Testis (tissue), 3 donors: Measurements from ENCODE around the gene ATP5MG. TPM values are rescaled to one million over a fixed set of nuclear protein-coding genes. Genes with fewer than 3 reads are reported as not detected.

ENCODE experiments used
- DNase-seq: peaks from one replicate; pipeline ENCODE4 v3.0.0-alpha.2; 2019
- H3K27ac ChIP-seq, 2 donors: fragments of 200-600 bp; sonication (generic); one replicate each; pipeline ENCODE4 v1.5.1; 2019
- H3K27me3 ChIP-seq: fragments of 200-600 bp; sonication (generic); one replicate; pipeline ENCODE4 v1.5.1; 2019
- H3K36me3 ChIP-seq: fragments of 200-600 bp; sonication (generic); one replicate; pipeline ENCODE4 v1.5.1; 2017; ENCODE audit warnings: low read depth; ENCODE audit errors: missing control alignments
- H3K4me1 ChIP-seq: fragments of 200-600 bp; sonication (generic); one replicate; pipeline ENCODE4 v1.5.1; 2019
- H3K4me3 ChIP-seq, 2 donors: fragments of 200-600 bp; sonication (generic); one replicate each; pipeline ENCODE4 v1.5.1; 2017 to 2019
- H3K9me3 ChIP-seq: fragments of 200-600 bp; sonication (generic); one replicate; pipeline ENCODE4 v1.5.1; 2017
- CTCF ChIP-seq, 3 experiments: fragments of 450-650 bp in 2 of 3; fragments of 200-600 bp in 1 of 3; sonication (generic) in 1 of 3; IDR thresholded peaks; one replicate each; pipeline ENCODE4 v1.5.1; 2016 to 2019; ENCODE audit warnings: antibody characterized with exemption in 3 of 3, mild to moderate bottlenecking in 2 of 3, moderate library complexity in 1 of 3
- POLR2A ChIP-seq: fragments of 450-650 bp; IDR thresholded peaks from one replicate; pipeline ENCODE4 v1.6.1; 2017; ENCODE audit warnings: antibody characterized with exemption, mild to moderate bottlenecking, moderate library complexity
- WGBS, 2 donors: methylation state at CpG; one replicate each; pipeline ENCODE4 v1.1.5; 2018; 5-methylcytosine and 5-hydroxymethylcytosine counted together
- intact Hi-C: fragments of 100-400 bp; cut with DNase I; formaldehyde crosslinking; loops from one replicate; pipeline ENCODE4 v1.15.1; 2023; ENCODE audit warnings: low total_unique reads
- polyA plus RNA-seq: library from polyadenylated mRNA; stranded (reverse); fragments of 350-450 nt; fragmentation: Illumina TruSeq; extraction: RNeasy Lipid Tissue Mini Kit (QIAGEN cat#74804); gene quantifications from one replicate; pipeline ENCODE4 v1.2.3, GENCODE V29; 2014; ENCODE audit warnings: low read depth, low replicate concordance; ENCODE audit not compliant: insufficient read depth
- total RNA-seq, 2 donors: library from RNA; depleted of rRNA; stranded (reverse); fragments of >200 nt; gene quantifications; one replicate each; pipeline ENCODE4 v1.2.3, GENCODE V29; 2016

The ATP5MG gene
- total and polyA plus RNA-seq, 3 donors from 2014 or later, result 35.9 to 193 (median 40.0) TPM

GRCh38 chr11:118438314-118438931 lies 37.0 kb downstream of the ATP5MG start:
- Histone ChIP-seq H3K27ac (peak overlapping the region; percentile 96), H3K4me3 (peak overlapping the region; percentile 88 to 94), H3K27me3 (no peaks in the 10 kb centered on the region), H3K9me3 (no peaks in the 10 kb centered on the region), H3K36me3 (no peaks in the 10 kb centered on the region), H3K4me1 (peaks cover 34% of the 10 kb centered on the region)
- intact Hi-C loops, result no loop called here
- 0 to 1% methylated on average over 14 of the region's 14 CpGs for WGBS, 2 donors
- TF ChIP-seq CTCF (IDR thresholded peaks at IDR 0.05) (no peak), POLR2A (no peak)
- DNase-seq, result peak; percentile 90

DNA sequence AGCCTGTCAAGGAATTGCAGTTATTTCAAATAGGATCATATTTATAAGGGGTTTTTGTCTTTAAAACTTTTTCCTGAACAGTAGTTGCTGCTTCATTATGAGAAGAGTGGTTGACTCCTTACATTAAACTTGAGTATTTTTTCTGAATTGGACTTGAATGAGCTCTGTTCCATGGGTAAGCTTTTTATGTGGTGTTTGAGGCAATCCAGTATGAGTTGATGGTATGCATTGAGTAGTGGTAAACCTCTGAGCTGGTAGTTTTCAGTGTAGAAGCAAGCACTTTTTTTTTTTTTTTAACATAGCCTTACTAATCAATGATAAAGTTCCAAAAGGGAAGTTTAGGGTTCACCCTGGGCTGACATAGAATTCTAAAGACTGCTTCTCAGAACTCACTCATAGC lies 38.2 kb downstream of the ATP5MG start:
- Histone ChIP-seq H3K4me1 (peaks cover 34% of the 10 kb centered on the region), H3K9me3 (no peaks in the 10 kb centered on the region), H3K27me3 (no peaks in the 10 kb centered on the region), H3K36me3 (no peaks in the 10 kb centered on the region), H3K27ac (no peak overlapping the region), H3K4me3 (no peak overlapping the region)
- intact Hi-C loops, result no loop called here
- TF ChIP-seq POLR2A, result no peak
- TF ChIP-seq CTCF (IDR thresholded peaks at IDR 0.05), result no peak
- DNase-seq, result no peak

DNA sequence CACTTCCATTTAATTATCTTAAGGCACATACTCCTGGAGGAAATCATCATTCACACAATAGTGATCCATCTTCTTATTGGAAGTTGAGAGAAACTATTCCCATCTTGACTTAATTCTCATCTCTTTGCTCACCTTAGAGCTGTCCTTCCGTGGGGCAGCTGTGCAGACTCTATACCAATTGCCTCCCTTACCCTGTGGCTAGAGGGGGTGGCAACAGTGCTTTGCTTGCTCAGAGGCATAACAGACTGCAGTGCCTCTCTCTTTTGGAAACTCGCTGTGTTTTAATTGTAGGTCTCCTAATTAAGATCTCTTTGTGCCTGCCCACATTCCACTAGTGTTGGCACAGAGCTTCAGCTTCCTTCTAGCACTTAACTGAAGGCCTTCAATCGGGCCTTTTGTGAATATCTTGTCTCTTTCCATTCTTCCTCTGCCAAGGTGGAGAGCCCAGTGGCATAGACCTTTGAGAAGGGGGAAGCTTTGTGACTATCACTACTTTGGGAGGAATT lies 40.4 kb downstream of the ATP5MG start:
- DNase-seq, result no peak
- Histone ChIP-seq H3K4me3 (no peak overlapping the region), H3K4me1 (peaks cover 34% of the 10 kb centered on the region), H3K9me3 (no peaks in the 10 kb centered on the region), H3K27ac (no peak overlapping the region), H3K27me3 (no peaks in the 10 kb centered on the region), H3K36me3 (no peaks in the 10 kb centered on the region)
- intact Hi-C loops, result no loop called here
- TF ChIP-seq CTCF (IDR thresholded peaks at IDR 0.05), result no peak
- TF ChIP-seq POLR2A, result no peak
- WGBS, 2 donors, result 43 to 51% methylated on average over 3 of the region's 3 CpGs

- WGBS, 2 donors, result 63 to 73% methylated on average over 3 of the region's 3 CpGs
- DNase-seq, result no peak
- Histone ChIP-seq H3K36me3 (no peaks in the 10 kb centered on the region), H3K4me1 (peaks cover 34% of the 10 kb centered on the region), H3K4me3 (no peak overlapping the region), H3K9me3 (no peaks in the 10 kb centered on the region), H3K27me3 (no peaks in the 10 kb centered on the region), H3K27ac (no peak overlapping the region)
- intact Hi-C loops, result no loop called here
- TF ChIP-seq POLR2A, result no peak
- no peak for TF ChIP-seq CTCF (IDR thresholded peaks at IDR 0.05)
Measured at GRCh38 chr11:118442301-118442700, 40.9 kb downstream of the ATP5MG start.
